GM18508 (cell line): Measurements from ENCODE around the gene ULK4.
"Not testable (repeated sequence)": the region's sequence is repeated elsewhere in the genome, so short reads cannot be mapped to it uniquely, and the experiment has no call there.

Experiments used
- ATAC-seq: cut with Tn5 transposase; IDR thresholded peaks from one replicate; pipeline ENCODE4 v1.9.1; 2021; ENCODE audit warnings: moderate number of reproducible peaks; ENCODE audit not compliant: insufficient read depth, unreplicated experiment

The ULK4 gene

GRCh38 chr3:41295740-41296139, 666.2 kb downstream of the ULK4 start:
- no peak for ATAC-seq

- no peak for ATAC-seq
Measured at GRCh38 chr3:41293169-41293681, 668.7 kb downstream of the ULK4 start.

DNA sequence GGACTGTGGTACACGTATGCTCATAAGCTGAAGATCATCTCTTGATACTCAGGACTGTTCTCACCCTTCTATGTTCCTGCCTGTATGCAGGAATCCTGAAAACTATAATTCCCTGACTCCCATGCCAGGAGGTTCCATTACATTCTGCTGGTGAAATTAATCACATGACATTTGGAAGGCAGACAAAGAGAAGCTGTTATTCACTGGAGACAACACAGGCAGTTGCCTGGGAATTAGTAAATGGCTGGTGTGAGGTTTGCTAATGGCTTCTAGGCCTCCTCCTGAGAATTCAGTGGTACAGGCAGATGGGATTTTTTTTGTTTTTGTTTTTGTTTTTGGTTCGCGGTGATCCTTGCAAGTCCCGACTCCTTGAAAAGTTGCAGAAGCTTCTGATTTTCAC, 671.2 kb downstream of the ULK4 start:
- no peak for ATAC-seq

DNA sequence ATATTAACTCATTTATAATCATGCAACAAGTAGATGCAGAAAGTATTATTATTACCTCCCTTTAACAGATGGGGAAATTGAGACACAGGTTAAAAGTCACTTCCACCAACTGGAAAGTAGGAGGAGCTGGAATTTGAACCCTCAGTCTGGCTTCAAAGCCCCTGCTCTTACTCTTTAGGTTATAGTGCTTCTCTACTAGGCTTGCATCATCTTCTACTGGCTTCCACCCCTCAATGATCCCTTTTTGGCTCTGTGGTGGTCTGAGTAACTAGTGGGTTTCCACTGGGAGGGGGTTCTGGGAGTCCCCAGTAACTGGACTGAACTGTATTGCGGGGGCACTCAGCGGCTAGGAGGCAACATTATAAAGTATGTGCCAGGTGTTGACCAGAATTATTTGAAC, 671.6 kb downstream of the ULK4 start:
- no peak for ATAC-seq

DNA sequence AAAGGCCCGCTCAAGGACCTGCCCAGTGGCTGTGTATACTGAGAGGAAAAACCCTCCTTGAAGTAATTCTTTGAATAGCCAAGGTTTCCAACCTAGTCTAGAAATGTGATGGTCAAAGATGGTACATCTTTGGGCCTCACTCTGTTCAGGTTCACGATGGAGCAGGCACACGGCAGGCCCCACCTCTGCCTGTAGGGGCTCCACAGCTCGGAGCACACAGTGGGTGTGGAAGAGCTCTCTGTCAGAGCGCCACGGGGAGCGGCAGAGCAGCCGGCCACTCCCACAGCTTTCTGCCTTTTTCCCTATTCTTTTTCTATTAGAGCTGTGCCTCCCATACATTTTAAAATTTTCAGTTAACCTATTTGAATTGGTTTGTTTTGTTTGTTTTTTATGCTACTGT, 673.1 kb downstream of the ULK4 start:
- ATAC-seq: no peak

- no peak for ATAC-seq
Measured at GRCh38 chr3:41286305-41286704, 675.6 kb downstream of the ULK4 start.

DNA sequence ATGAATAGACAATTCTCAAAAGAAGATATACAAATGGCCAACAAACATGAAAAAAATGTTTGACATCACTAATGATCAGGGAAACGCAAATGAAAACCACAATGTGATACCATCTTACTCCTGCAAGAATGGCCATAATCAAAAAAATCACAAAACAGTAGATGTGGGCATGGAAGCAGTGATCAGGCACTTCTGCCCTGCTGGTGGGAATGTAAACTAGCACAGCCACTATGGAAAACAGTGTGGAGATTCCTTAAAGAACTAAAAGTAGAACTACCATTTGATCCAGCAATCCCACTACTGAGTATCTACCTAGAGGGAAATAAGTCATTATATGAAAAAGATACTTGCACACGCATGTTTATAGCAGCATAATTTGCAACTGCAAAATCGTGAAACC, 677.0 kb downstream of the ULK4 start:
- ATAC-seq: not testable (repeated sequence)

- no peak for ATAC-seq
Measured at GRCh38 chr3:41277790-41278465, 684.0 kb downstream of the ULK4 start.

DNA sequence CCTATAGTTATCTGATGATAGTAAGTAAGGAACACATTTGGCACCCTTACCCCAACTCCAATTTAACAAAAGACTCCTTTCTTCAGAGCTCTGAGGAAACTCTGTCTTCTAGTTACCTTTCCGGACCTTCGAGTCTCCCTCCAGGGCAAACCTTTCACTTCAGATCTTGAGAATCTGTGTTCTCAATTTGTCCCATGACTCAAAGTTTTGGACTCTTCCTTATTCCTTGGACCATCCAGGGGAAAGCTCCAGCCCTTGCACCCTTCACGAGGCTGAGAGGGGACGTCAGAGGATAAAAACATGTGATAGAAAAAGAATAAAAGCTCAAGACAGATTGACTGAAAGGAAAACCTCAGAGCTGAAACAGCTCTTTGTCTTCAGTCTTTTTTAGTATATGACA, 685.7 kb downstream of the ULK4 start:
- ATAC-seq: no peak

DNA sequence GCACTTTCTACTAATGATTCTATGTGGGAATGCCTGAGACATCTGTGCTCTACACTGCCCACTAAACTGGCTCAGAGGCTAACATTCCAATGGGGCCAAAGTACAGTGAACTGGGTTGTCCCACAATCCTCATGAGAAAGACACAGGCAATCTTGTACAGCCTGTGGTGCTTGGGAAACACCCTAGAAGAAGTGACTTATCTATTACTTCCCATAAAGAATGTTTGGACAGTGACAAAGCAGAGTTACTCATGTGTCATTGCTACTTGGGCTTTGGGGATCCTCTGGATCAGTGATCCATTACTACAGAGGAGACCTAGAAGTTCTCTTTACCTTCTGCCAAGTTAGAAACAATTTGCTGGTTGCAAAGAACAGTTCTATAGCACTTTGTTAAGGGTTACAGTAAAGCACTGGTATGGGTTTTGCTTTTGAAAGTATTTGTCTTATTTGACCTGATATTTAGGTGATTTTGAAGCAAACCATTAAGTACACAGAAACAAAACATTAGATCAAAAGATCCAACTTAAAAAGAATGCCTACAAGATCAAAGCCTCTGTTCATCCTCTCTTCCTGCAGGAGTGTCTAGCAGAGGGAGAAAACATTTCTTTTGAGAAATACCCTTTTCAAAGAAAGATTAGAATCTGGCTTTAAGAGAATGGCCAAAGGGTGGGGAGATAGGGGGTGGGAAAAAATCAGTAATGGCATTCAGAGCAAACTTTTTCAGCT, 686.8 kb downstream of the ULK4 start:
- no peak for ATAC-seq

DNA sequence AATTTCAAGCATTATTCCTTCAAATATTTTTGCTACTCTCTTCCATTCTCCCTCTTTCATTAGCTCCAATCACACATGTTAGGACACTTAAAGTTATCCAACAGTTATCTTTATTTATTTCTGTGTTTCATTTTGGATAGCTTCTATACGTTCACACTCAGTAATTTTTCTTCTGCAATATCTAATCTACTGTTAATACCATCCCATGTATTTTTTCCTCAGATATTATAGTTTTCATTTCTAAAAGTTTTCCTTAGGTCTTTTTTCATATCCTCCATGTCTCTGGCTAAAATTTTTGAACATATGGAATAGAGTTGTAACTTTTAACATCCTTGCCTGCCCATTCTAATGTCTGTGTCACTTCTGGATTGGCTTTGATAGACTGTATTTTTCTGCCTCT, 689.2 kb downstream of the ULK4 start:
- ATAC-seq: no peak

DNA sequence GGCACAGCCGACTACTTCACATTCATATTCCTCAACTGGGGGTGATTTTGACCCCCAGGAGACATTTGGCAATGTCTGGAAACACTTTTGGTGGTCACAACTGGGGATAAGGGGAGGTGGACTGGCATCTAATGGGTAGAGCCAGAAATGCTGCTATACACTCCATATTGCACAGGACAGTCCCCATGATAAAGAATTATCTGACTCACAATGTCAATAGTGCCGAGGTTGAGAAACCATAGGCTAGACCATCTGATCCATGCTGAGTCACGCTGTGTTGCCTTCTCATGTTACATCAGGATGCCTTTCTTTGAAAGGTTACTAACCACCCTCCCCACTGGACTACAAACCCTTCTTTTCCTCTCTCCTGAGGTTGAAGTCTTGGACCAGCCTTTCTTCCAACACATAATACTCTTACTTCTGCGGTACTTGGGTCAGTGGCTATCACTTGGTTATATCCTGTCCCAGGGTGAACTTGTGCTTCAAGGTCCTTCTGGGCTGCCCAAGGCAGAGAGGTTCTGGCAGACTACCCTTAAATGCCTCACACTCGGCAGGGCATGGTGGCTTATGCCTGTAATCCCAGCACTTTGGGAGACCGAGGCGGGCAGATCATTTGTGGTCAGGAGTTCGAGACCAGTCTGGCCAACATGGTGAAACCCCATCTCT, 693.8 kb downstream of the ULK4 start:
- ATAC-seq: no peak

DNA sequence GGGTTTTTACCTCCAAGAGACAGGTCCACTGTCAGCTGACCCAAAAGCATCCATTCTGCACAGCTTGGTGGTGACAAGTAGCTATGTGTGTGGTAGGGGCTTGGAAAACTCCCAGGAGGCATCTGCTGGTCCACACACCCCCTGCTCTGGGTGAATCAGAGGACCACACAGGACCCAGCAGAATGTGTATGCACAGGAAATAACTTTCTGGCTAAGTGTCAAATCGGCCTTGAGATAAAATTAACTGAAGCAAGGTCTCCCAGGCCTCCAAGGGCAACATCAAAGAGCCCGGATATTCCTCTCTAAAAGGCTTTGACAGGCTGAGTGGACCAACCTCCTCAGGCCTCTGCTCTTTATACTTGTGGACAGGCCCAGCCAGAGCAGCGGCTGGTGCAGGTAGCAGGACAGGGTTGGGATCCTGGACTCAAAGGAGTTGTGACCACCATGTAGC, 696.1 kb downstream of the ULK4 start:
- ATAC-seq: no peak

- ATAC-seq: no peak
Measured at GRCh38 chr3:41265011-41265545, 696.8 kb downstream of the ULK4 start.

GRCh38 chr3:41260063-41260450, 701.8 kb downstream of the ULK4 start:
- no peak for ATAC-seq

- no peak for ATAC-seq
Measured at GRCh38 chr3:41259449-41260062, 702.3 kb downstream of the ULK4 start.

GRCh38 chr3:41258239-41258800, 703.6 kb downstream of the ULK4 start:
- ATAC-seq: no peak

GRCh38 chr3:41251593-41251992, 710.3 kb downstream of the ULK4 start:
- no peak for ATAC-seq

- no peak for ATAC-seq
Measured at GRCh38 chr3:41250825-41251224, 711.1 kb downstream of the ULK4 start.

DNA sequence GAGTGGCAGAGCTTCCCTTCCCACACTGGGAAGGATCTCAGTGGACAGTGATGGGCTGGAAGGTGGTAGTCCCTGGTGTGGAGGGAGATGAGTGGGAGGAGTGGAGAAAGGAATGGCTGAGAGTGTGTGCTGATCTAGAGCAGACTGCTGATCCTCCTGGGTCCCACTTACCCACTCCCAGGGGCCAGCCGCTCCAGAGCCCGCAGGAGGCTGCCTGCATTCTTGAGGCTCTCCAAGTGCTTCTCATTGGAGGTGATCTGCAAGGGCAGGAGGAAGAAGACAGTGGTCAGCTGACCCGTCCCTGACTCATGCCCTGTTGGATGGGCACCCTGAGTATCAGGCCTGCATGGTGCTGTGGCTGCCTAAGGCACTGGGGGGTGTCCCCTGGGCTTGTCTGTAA, 712.6 kb downstream of the ULK4 start:
- no peak for ATAC-seq
